Measurements from ENCODE around the gene STK25.
"Not testable (repeated sequence)": the region's sequence is repeated elsewhere in the genome, so short reads cannot be mapped to it uniquely, and the experiment has no call there.

DNA sequence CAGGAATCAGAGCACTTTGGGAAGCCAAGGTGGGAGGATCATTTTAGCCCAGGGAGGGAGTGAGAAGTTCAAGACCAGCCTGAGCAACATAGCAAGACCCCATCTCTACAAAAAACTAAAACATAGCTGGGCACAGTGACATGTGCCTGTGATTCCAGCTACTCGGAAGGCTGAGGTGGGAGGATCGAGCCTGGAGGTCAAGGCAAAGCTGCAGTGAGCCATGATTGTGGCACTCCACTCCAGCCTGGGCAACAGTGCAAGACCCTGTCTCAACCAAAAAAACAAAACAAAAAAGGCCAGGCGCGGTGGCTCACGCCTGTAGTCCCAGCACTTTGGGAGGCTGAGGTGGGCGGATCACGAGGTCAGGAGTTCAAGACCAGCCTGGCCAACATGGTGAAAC is 58.3 kb downstream of the STK25 start:
- TF ChIP-seq POLR2A (IDR thresholded peaks at IDR 0.05; ENCODE audit: low read length); GATA1 (IDR thresholded peaks at IDR 0.05; ENCODE audit: low read depth, low read length): not testable (repeated sequence)

Measured in erythroblast (primary cell).